H1 (cell line): Measurements from ENCODE around the gene NAXD.

Experiments used
- BRCA1 ChIP-seq: IDR thresholded peaks from 2 replicates; pipeline ENCODE4 v1.6.1; 2012; ENCODE audit warnings: low read depth, low read length, improper control_type of control experiment
- CHD2 ChIP-seq: IDR thresholded peaks from 2 replicates; pipeline ENCODE4 v1.6.1; 2012; ENCODE audit warnings: low read length, improper control_type of control experiment
- CTCF ChIP-seq, 3 experiments: IDR thresholded peaks; 1 replicate in 2 of 3; 2 replicates in 1 of 3; pipeline versions ENCODE4 v1.5.1 to v1.6.1; 2011; ENCODE audit warnings: low read length in 3 of 3, mild to moderate bottlenecking in 3 of 3, inconsistent platforms in 2 of 3, low read depth in 1 of 3, moderate library complexity in 1 of 3; ENCODE audit not compliant: insufficient read depth in 1 of 3; ENCODE audit errors: control extremely low read depth in 1 of 3
- EP300 ChIP-seq, 2 experiments: IDR thresholded peaks; 1 replicate in 1 of 2; 2 replicates in 1 of 2; pipeline ENCODE4 v1.6.1; 2011 to 2012; ENCODE audit warnings: low read depth in 2 of 2, low read length in 2 of 2, mild to moderate bottlenecking in 2 of 2, borderline replicate concordance in 1 of 2, inconsistent platforms in 1 of 2, moderate library complexity in 1 of 2
- EZH2 ChIP-seq: fragments of 200-600 bp; sonication (generic); IDR thresholded peaks from 2 replicates; pipeline ENCODE4 v1.7.1; 2012; ENCODE audit warnings: low read depth, mild to moderate bottlenecking, moderate library complexity, low read length, inconsistent platforms; ENCODE audit not compliant: severe bottlenecking
- GTF2F1 ChIP-seq: IDR thresholded peaks from 2 replicates; pipeline ENCODE4 v1.6.1; 2012; ENCODE audit warnings: low read depth, low read length, improper control_type of control experiment, borderline replicate concordance
- NRF1 ChIP-seq: IDR thresholded peaks from 2 replicates; pipeline ENCODE4 v1.6.1; 2011; ENCODE audit warnings: mild to moderate bottlenecking, low read depth, low read length, improper control_type of control experiment
- POLR2A ChIP-seq, 2 experiments: IDR thresholded peaks; 1 replicate in 1 of 2; 2 replicates in 1 of 2; pipeline ENCODE4 v1.6.1; 2011; ENCODE audit warnings: low read depth in 2 of 2, low read length in 2 of 2, mild to moderate bottlenecking in 2 of 2; ENCODE audit errors: control extremely low read depth in 1 of 2
- POLR2AphosphoS5 ChIP-seq: IDR thresholded peaks from 2 replicates; pipeline ENCODE4 v1.6.1; 2011; ENCODE audit warnings: low read depth, low read length
- RNF2 ChIP-seq: fragments of 200-900, 300-1000 bp; sonication (generic); IDR thresholded peaks from 2 replicates; pipeline ENCODE4 v1.7.1; 2016; ENCODE audit warnings: borderline replicate concordance, low read depth, mild to moderate bottlenecking, antibody characterized with exemption, low read length; ENCODE audit not compliant: poor library complexity, severe bottlenecking; ENCODE audit errors: missing control alignments
- SP1 ChIP-seq: IDR thresholded peaks from 2 replicates; pipeline ENCODE4 v1.6.1; 2011; ENCODE audit warnings: low read depth, low read length
- SRF ChIP-seq: IDR thresholded peaks from 2 replicates; pipeline ENCODE4 v1.6.1; 2011; ENCODE audit warnings: mild to moderate bottlenecking, low read depth, low read length, moderate library complexity

GRCh38 chr13:110580800-110581199, 34.5 kb upstream of the NAXD start:
- TF ChIP-seq CTCF (IDR thresholded peaks at IDR 0.05; ENCODE audit: control extremely low read depth in 1 of 3, insufficient read depth in 1 of 3, low read depth in 1 of 3, low read length in 3 of 3) (no peak), EP300 (IDR thresholded peaks at IDR 0.05; ENCODE audit: borderline replicate concordance in 1 of 2, low read depth in 2 of 2, low read length in 2 of 2) (no peak), EZH2 (no peak), NRF1 (no peak), POLR2A (IDR thresholded peaks at IDR 0.05; ENCODE audit: control extremely low read depth in 1 of 2, low read depth in 2 of 2, low read length in 2 of 2) (no peak), POLR2AphosphoS5 (no peak), GTF2F1 (no peak), SP1 (no peak), BRCA1 (no peak), RNF2 (no peak), SRF (no peak), CHD2 (no peak)
